GM23338 (cell line): ENCODE measurements around the gene HS6ST2. TPM values are rescaled to one million over a fixed set of nuclear protein-coding genes. Genes with fewer than 3 reads are reported as not detected.

ENCODE experiments used
- ATAC-seq: fragments of 200-7000 bp; cut with Tn5 transposase; 3 replicates; pipeline ENCODE4 v1.9.1; 2020
- DNase-seq: peaks from one replicate; pipeline ENCODE4 v3.0.0-alpha.2; 2015; ENCODE audit warnings: low spot score
- H2AFZ ChIP-seq: fragments of 200-600 bp; sonication (generic); 2 replicates; pipeline ENCODE4 v1.8.0; 2016; ENCODE audit warnings: antibody characterized with exemption, mild to moderate bottlenecking, moderate library complexity
- H3F3A ChIP-seq: fragments of 200-600 bp; sonication (generic); replicated peaks from 2 replicates; pipeline ENCODE4 v1.8.0; 2017; ENCODE audit warnings: antibody characterized with exemption, mixed run types, low read depth
- H3K27ac ChIP-seq: fragments of 200-600 bp; sonication (generic); 2 replicates; pipeline ENCODE4 v1.6.1; 2016; ENCODE audit warnings: low read depth
- H3K27me3 ChIP-seq: fragments of 200-600 bp; sonication (generic); 2 replicates; pipeline ENCODE4 v1.8.0; 2016; ENCODE audit warnings: mild to moderate bottlenecking, mixed run types, moderate library complexity; ENCODE audit not compliant: insufficient read depth
- H3K36me3 ChIP-seq: fragments of 200-600 bp; sonication (generic); 2 replicates; pipeline ENCODE4 v1.8.0; 2016; ENCODE audit warnings: mild to moderate bottlenecking; ENCODE audit not compliant: insufficient read depth
- H3K4me1 ChIP-seq: fragments of 200-600 bp; sonication (generic); 2 replicates; pipeline ENCODE4 v1.8.0; 2016; ENCODE audit warnings: mild to moderate bottlenecking, moderate library complexity; ENCODE audit not compliant: insufficient read depth
- H3K4me2 ChIP-seq: fragments of 200-600 bp; sonication (generic); 2 replicates; pipeline ENCODE4 v1.7.1; 2017; ENCODE audit warnings: mixed run types
- H3K4me3 ChIP-seq: fragments of 200-600 bp; sonication (generic); 2 replicates; pipeline ENCODE4 v1.6.1; 2016; ENCODE audit warnings: mixed run types
- H3K79me2 ChIP-seq: fragments of 200-600 bp; sonication (generic); replicated peaks from 2 replicates; pipeline ENCODE4 v1.8.0; 2017; ENCODE audit warnings: mild to moderate bottlenecking; ENCODE audit not compliant: insufficient read depth
- H3K9me2 ChIP-seq: fragments of 200-600 bp; sonication (generic); 2 replicates; pipeline ENCODE4 v1.8.0; 2017; ENCODE audit not compliant: insufficient read depth
- H4K20me1 ChIP-seq: fragments of 200-600 bp; sonication (generic); replicated peaks from 2 replicates; pipeline ENCODE4 v1.8.0; 2017; ENCODE audit warnings: mild to moderate bottlenecking; ENCODE audit not compliant: insufficient read depth
- H3K27ac Mint-ChIP-seq: 2 replicates; pipeline ENCODE4 v1.8.0; 2020; ENCODE audit warnings: inconsistent platforms, mild to moderate bottlenecking, moderate library complexity, mixed read lengths
- H3K27me3 Mint-ChIP-seq: 3 replicates; pipeline ENCODE4 v1.8.0; 2022; ENCODE audit warnings: low read depth, mild to moderate bottlenecking, moderate library complexity, mixed read lengths, inconsistent platforms; ENCODE audit not compliant: insufficient read depth, poor library complexity
- H3K36me3 Mint-ChIP-seq: 3 replicates; pipeline ENCODE4 v1.8.0; 2021; ENCODE audit warnings: low read depth, mild to moderate bottlenecking, inconsistent platforms, moderate library complexity, mixed read lengths
- H3K4me1 Mint-ChIP-seq: 3 replicates; pipeline ENCODE4 v1.8.0; 2020; ENCODE audit warnings: mild to moderate bottlenecking, inconsistent platforms, mixed read lengths
- H3K4me3 Mint-ChIP-seq: 3 replicates; pipeline ENCODE4 v1.8.0; 2021; ENCODE audit warnings: moderate library complexity, mild to moderate bottlenecking, inconsistent platforms, mixed read lengths
- H3K9me3 Mint-ChIP-seq: 3 replicates; pipeline ENCODE4 v1.8.0; 2020; ENCODE audit warnings: moderate library complexity, mild to moderate bottlenecking, inconsistent platforms, mixed read lengths
- CREB1 ChIP-seq: fragments of 250-450 bp; sonication (Bioruptor Pico); IDR thresholded peaks from 2 replicates; pipeline ENCODE4 v1.5.0; 2020; ENCODE audit warnings: low read depth, mild to moderate bottlenecking, moderate library complexity
- CTCF ChIP-seq, 2 experiments: fragments of 200-600 bp in 1 of 2; sonication (generic) in 1 of 2; conservative IDR thresholded peaks; 2 replicates each; pipeline versions ENCODE4 v1.5.1 to v1.6.1; 2016 to 2017; ENCODE audit warnings: antibody characterized with exemption in 2 of 2, low read depth in 2 of 2, mild to moderate bottlenecking in 2 of 2, moderate library complexity in 1 of 2
- ETS1 ChIP-seq: IDR thresholded peaks from 2 replicates; pipeline ENCODE4 v1.6.1; 2016; ENCODE audit warnings: antibody characterized with exemption
- EZH2 ChIP-seq: fragments of 200-600 bp; sonication (generic); IDR thresholded peaks from one replicate; pipeline ENCODE4 v1.8.0; 2017; ENCODE audit warnings: antibody characterized with exemption, mild to moderate bottlenecking, low read depth; ENCODE audit not compliant: unreplicated experiment
- EZH2phosphoT487 ChIP-seq: fragments of 200-600 bp; sonication (generic); IDR thresholded peaks from one replicate; pipeline ENCODE4 v1.8.1; 2018; ENCODE audit warnings: antibody characterized with exemption; ENCODE audit not compliant: unreplicated experiment
- JUNB ChIP-seq: IDR thresholded peaks from one replicate; pipeline ENCODE4 v1.6.1; 2016; ENCODE audit warnings: antibody characterized with exemption; ENCODE audit not compliant: unreplicated experiment
- NANOG ChIP-seq: IDR thresholded peaks from 2 replicates; pipeline ENCODE4 v1.6.1; 2016; ENCODE audit warnings: antibody characterized with exemption, borderline replicate concordance
- POLR2AphosphoS5 ChIP-seq: IDR thresholded peaks from 2 replicates; pipeline ENCODE4 v1.6.1; 2016; ENCODE audit warnings: antibody characterized with exemption, low read depth
- REST ChIP-seq: IDR thresholded peaks from one replicate; pipeline ENCODE4 v1.6.1; 2018; ENCODE audit warnings: antibody characterized with exemption; ENCODE audit not compliant: unreplicated experiment
- STAT1 ChIP-seq: IDR thresholded peaks from one replicate; pipeline ENCODE4 v1.6.1; 2016; ENCODE audit warnings: antibody characterized with exemption; ENCODE audit not compliant: unreplicated experiment
- ZNF114 ChIP-seq: fragments of 250-450 bp; sonication (Bioruptor Pico); IDR thresholded peaks from 2 replicates; pipeline ENCODE4 v1.5.0; 2020; ENCODE audit warnings: mild to moderate bottlenecking, moderate library complexity
- ZNF331 ChIP-seq: fragments of 250-450 bp; sonication (Bioruptor Pico); IDR thresholded peaks from 2 replicates; pipeline ENCODE4 v1.5.0; 2020; ENCODE audit warnings: low read depth, mild to moderate bottlenecking, moderate library complexity
- ZNF462 ChIP-seq: fragments of 250-450 bp; sonication (Bioruptor Pico); IDR thresholded peaks from 2 replicates; pipeline ENCODE4 v1.5.0; 2020; ENCODE audit warnings: mild to moderate bottlenecking, moderate library complexity
- polyA plus RNA-seq: library from polyadenylated mRNA; unstranded; fragments of >200 nt; fragmentation: Nextera tagmentation; extraction: Ambion mirVana; gene quantifications from 2 replicates; pipeline ENCODE4 v1.2.1, GENCODE V29; 2016
- total RNA-seq: library from RNA; depleted of rRNA; stranded (reverse); fragments of >200 nt; shearing (Covaris generic); gene quantifications from 2 replicates; pipeline ENCODE4 v1.2.3, GENCODE V29; 2014

HS6ST2 gene
- total and polyA plus RNA-seq, 2 experiments from 2014 or later: 0.82 to 4.8 TPM

GRCh38 chrX:132576939-132577338, 381.5 kb downstream of the HS6ST2 start:
- no peaks in the 10 kb centered on the region for H3K27me3 ChIP-seq

More at GRCh38 chrX:132576939-132577338, 381.5 kb downstream of the HS6ST2 start:
- DNase-seq (no peak), ATAC-seq (no peak)
- Histone ChIP-seq H3K27ac (no peak overlapping the region), H3F3A (no peaks in the 10 kb centered on the region), H3K36me3 (no peaks in the 10 kb centered on the region), H3K4me3 (no peak overlapping the region), H3K4me2 (no peak overlapping the region), H3K79me2 (no peaks in the 10 kb centered on the region), H3K9me2 (no peaks in the 10 kb centered on the region), H4K20me1 (no peaks in the 10 kb centered on the region), H3K4me1 (no peaks in the 10 kb centered on the region), H2AFZ (no peak overlapping the region)
- Mint-ChIP-seq H3K27me3 (no peaks in the 10 kb centered on the region), H3K36me3 (no peaks in the 10 kb centered on the region), H3K4me3 (no peak overlapping the region), H3K27ac (no peak overlapping the region), H3K9me3 (no peaks in the 10 kb centered on the region), H3K4me1 (no peaks in the 10 kb centered on the region)
- TF ChIP-seq ZNF462 (no peak), REST (no peak), CREB1 (no peak), NANOG (no peak), ZNF114 (CRISPR knock-in tag) (no peak), CTCF (conservative IDR thresholded peaks at IDR 0.05; ENCODE audit: low read depth in 2 of 2) (no peak), ZNF331 (CRISPR knock-in tag) (no peak), JUNB (no peak), EZH2phosphoT487 (no peak), POLR2AphosphoS5 (no peak), ETS1 (no peak), STAT1 (no peak), EZH2 (no peak)
